ENCODE results near the gene SPTBN1. TPM values are rescaled to one million over a fixed set of nuclear protein-coding genes. Genes with fewer than 3 reads are reported as not detected.
"Not testable (repeated sequence)": the region's sequence is repeated elsewhere in the genome, so short reads cannot be mapped to it uniquely, and the experiment has no call there.

The SPTBN1 gene
- total RNA-seq, 1 experiment from 2014 or later = 88.8 TPM

DNA sequence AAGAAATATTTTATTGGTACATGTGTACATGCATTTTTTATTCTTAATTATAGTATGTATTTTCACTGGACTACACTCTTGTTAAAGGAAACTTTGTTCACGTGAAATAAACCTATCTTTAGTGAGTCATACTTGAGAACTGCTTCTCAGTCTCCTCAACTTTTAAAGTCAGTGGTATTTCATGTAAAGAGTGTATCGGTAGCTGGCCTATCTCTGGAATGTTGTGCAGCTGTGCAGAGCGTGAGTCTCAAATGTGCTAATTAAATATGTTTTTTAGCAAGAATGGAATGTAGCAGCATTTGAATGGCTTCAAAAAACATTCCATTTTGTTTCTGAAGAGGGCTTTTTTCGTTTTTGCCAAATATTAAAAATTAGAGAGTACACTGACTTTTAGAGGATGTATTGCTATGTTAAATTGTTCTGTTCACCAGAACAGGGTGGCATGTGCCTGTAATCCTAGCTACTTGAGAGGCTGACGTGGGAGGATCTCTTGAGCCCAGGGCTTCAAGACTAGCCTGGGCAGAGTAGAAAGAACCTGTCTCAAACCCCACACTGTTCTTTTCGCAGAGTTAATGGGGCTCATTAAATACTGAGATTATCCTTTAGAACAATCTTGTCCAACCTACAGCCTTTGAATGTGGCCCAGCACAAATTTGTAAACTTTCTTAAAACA, 14.3 kb downstream of the SPTBN1 start:
- DNase-seq (ENCODE audit: low read depth) = peak; percentile 60

DNA sequence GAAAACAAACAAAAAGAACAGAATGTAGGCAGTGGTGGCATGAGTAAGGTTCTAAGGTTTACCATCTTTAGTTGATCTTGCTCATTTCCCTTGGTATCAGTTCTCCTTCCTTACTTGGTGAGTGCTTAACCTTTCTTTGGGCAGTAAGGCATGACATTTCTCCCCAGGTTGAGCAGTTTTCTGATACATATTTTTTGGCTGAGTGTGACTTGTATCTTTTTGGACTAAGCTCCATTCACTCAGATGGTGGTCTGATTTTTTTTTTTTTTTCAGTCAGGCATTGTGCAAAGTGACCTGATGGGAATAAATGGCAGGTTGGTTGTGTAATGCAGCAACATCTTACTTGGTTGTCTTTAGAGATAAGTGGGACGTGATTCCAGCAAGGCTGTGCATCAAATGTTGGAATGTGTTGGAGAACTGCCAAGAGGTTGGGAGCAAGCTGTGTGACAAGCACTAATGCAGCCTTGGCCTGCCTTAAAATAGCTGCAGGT, 15.1 kb downstream of the SPTBN1 start:
- peak; percentile 89 for DNase-seq (ENCODE audit: low read depth)

DNA sequence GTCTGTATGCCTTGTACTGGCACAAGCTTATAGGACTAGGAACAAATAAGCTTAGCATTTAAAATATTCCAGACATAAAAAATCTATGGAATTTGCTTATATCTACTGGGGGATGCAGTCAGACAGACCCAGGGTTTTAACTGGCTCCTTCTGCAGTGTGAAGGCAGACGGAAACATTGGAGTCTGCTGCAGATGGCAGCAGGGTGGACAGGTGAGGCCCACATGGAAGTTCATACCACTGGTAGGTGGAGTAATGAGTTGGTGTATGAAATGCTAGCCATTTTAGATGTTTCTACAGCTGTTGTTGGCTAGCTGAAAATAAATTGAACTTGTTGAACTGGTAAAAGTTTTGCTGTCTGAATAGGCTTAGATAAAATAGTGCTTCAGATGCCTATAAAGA, 17.7 kb downstream of the SPTBN1 start:
- no peak for DNase-seq (ENCODE audit: low read depth)

DNA sequence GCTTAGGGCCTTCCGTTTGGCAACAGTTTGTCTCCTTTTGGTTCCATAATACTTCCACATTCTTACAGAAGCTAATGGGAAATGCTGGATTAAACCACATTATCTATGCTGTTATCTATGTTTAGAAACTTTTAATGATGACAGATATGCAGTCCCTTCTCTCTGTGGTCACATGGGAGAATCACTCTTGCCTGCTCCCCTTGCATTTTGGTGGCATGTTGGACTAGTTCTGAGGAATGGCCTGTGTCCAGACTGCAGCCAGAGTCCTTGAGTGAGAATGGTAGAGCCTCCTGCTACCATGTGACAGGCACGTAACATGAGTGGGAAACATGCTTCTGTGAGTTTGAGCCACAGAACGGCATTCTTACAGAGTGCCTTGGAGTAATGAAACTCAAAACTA, 19.2 kb downstream of the SPTBN1 start:
- no peak for DNase-seq (ENCODE audit: low read depth)

DNA sequence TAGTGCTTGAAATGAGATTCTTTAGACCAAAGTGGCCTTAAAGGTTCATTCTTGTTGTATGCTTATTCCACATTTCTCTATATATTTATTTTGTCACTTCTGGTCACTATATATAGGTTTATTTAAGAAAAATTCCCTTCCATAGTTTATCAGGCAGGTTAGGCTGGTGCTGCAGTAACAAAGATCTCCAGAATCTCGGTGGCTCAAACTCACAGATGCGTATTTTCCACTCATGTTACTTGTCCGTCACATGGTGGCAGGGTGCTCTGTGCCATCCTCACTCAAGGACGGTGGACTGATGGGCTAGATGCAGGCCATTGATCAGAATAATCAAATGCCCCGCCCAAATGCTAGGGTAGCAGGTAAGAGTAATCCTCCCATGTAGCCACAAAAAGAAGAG, 19.8 kb downstream of the SPTBN1 start:
- no peak for DNase-seq (ENCODE audit: low read depth)

DNA sequence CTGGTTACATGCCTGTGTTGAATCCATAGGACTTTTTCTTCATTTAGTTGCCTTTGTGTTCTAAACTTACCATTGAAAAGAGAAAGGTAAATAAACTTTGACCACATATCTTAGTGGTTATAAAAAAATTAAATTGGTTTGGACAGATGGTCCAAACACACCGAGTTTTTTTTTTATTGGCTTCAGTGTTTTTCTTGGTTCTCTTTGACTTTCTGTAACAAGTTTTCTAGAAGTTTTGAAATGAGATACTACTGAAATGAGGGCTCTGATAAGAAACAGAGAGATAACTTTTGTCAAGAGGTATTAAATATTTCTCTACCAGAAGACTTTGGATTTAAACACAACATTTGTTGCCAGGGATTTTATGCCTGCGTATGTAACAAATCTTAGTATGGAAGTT, 20.7 kb downstream of the SPTBN1 start:
- DNase-seq (ENCODE audit: low read depth) = no peak

DNA sequence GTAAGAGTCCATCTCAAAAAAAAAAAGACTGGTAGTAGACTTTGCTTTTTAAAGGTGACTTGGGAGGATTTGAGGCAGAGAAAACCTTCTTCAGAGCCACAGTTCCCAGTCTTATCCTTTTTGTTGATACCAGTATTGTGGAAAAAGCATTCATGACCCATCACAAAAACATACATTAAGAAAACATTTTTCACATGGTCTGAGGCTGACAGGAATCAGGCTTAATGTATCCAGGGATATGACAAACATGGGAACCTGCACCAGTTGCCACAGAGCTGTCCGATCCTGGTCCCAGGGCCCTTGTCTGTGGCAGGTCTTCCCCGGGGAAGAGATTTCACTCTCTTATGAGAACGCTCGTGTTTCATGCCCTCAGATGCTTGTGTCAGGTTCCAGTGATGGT, 21.8 kb downstream of the SPTBN1 start:
- no peak for DNase-seq (ENCODE audit: low read depth)

DNA sequence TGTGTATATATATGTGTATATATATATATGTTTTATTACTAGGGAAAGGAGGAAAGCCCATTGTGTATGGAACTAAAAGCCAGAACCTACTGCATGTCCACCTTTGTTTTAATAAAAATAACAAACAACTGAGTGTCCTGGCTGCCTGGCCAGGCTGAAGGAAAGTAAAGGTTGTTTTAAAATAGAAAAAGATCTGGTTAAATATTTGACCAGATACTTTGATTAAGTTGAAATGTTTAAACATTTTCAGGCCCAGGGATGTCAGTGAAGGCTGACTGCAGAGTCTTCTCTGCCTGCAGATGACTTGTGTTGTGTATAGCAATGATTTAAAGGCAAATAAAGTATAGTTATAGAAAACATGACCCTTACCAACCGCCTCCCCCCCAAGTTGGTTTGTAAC, 22.8 kb downstream of the SPTBN1 start:
- DNase-seq (ENCODE audit: low read depth) = no peak

DNA sequence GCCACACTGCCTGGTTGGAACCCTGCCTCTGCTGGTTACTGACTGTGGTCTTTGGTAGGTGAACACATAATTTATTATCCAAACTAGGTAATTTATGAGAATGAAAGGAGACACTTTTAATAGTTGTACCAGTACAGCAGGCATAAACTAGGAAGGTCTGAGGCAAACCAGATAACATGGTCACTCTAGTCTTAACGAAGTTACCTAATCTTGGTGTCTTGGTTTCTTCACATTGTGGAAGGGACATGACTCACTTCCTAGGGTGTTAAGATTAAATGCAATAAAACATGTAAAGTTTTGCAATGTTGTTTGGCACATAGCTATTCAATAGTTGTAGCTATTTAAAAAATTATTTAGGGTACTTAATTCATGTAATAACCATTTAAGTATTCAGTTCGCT, 23.3 kb downstream of the SPTBN1 start:
- DNase-seq (ENCODE audit: low read depth) = peak; percentile 76

DNA sequence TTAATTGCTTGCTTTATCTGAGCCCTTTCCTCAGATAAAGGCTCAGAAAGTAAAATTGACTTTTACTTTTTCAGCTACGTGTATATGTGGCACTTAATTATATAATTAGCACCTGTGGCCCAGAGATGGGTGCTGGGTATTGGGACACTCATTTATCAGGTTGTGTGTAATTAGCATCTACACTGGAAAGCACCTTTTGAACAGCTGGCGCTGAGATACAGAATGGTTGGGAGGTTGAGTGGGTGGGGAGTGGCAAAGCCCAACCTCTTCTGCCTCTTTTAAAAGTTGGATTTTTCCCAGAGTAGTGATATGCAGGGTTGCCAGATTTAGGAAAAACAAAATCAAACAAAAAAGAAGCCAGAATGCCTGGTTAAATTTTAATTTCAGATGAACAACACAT, 23.9 kb downstream of the SPTBN1 start:
- no peak for DNase-seq (ENCODE audit: low read depth)

DNA sequence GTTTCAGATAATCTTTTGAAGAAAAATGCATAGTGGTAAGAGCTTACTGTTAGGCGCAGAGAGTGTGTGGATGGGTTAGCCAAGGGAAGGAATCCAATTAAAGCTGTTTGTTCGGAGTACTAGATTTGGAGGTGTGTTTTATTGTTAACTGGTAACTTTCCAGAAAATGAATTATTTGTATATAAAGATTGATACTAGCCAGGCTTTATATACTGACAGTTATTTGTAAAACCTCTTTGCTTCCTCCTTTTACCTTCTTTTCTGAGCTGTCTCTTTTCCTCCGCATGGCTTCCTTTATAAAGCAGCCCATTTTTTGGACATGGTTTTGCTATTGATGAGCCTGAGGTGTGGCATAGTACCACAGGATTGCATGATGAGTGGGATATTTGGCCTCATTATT, 25.6 kb downstream of the SPTBN1 start:
- DNase-seq (ENCODE audit: low read depth) = no peak

DNA sequence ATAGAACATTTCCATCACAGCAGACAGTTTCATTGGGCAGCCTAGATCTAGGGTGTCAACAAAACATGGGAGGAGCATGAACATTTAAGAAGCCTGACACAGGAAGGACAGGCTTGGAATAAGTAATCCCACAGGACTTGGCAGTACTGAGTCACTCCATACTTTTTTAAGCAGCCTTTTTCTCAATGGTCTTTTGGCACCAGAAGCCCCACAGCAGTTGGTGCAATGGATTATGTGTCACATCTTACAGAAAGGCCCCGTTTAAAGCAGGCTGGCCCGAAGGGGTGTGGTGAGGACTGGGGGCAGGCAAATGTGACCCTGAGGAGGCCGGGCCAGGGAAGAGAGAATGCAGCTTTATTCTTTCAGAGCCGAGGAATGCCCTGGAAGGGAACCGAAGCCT, 26.6 kb downstream of the SPTBN1 start:
- peak; percentile 94 for DNase-seq (ENCODE audit: low read depth)

DNA sequence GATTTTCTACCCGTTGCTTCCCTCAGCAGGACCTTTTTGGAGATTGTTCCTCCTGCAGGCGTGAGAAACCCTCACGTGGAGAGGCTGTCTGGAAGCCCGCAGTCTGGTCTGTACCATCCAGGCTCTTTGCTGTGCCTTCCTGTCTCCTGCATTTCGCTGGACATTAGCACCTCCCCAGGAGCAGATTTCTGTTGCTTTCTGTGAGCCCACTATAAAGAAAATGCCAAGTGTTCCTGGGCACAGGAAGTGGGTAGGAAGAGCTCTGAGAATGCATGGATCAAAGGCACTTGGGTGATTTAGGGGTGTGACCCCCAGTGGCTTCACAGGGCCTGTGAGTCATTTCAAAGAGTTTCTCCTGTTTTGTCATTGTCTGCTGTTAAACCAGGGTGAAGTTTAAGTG, 27.3 kb downstream of the SPTBN1 start:
- DNase-seq (ENCODE audit: low read depth) = peak; percentile 93

DNA sequence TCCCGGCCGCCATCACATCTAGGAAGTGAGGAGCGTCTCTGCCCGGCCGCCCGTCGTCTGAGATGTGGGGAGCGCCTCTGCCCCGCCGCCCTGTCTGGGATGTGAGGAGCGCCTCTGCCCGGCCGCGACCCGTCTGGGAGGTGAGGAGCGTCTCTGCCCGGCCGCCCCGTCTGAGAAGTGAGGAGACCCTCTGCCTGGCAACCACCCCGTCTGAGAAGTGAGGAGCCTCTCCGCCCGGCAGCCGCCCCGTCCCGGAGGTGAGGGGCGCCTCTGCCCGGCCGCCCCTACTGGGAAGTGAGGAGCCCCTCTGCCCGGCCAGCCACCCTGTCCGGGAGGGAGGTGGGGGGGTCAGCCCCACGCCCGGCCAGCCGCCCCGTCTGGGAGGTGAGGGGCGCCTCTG, 29.6 kb downstream of the SPTBN1 start:
- not testable (repeated sequence) for DNase-seq (ENCODE audit: low read depth)

DNA sequence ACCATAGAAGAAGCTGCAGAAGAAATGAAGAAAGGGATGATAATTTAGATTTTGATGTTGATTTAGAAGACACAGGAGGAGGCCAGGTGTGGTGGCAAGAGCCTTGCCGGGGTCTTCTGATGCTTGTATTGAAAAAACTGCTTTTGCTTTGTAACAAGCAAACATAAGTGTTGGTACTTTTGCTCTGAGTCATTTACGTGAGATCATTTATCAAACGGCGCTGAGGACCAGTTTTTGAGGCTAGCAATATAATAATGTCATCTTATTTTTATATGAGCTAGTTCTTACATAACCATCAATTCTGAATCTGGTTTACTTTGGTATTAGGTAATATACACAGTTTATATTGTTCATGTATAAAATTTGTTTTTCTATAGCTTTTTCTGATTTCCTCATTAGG, 30.6 kb downstream of the SPTBN1 start:
- DNase-seq (ENCODE audit: low read depth) = no peak

DNA sequence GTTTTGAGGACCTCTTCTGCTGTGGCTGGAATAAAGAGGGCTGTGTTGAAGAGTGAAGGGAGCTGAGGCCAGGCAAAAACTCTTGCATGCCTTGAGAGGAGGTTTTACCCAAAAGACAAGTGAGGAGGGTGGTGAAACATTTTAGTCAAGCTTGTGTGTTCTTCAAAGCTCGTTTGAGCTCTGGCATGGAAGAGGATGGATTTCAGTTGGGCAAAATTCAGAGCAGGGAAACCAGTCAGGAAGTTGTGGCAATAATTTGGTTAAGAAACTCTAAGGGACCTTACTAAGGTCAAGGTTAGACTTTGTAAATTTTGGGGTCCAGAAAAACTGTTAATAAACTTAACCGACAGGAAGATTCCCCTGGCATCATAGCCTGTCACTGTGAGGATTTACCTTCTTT, 34.7 kb downstream of the SPTBN1 start:
- DNase-seq (ENCODE audit: low read depth) = no peak

DNA sequence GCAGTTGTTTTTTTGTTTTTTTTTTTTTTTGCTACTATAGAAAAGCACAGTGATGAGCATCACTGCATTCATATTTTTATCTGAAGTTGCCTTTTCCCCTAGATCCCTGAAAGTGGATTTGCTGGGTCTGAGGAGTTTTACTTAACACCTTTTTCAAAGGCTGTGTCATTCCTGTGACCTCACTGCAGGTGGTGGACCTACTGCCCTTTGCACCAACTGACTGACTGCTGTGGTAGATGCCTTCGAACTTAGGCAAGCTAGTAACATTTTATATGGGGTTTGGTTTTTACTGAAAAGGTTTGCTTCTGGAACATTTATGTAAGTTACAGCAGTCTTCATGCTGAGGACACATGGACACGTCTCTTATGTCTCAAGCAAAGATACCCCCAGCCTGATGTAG, 36.2 kb downstream of the SPTBN1 start:
- no peak for DNase-seq (ENCODE audit: low read depth)

DNA sequence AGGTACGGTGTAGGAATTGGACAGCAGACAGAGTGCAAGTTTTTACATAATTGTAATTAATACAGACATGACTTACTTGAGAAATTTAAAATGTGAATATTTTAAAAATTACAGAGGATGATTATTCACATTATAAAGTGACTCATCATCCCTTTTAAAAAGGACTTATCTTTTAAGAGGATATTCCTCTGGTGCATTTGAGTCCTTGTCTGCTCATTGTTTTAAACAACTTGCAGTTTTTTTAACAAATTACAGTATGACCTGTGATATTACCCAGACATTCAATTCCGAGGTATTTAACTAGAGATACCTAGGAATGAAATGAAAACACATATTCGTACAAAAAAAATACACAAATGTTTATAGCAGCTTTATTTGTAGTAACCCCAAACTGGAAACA, 38.0 kb downstream of the SPTBN1 start:
- DNase-seq (ENCODE audit: low read depth) = no peak

DNA sequence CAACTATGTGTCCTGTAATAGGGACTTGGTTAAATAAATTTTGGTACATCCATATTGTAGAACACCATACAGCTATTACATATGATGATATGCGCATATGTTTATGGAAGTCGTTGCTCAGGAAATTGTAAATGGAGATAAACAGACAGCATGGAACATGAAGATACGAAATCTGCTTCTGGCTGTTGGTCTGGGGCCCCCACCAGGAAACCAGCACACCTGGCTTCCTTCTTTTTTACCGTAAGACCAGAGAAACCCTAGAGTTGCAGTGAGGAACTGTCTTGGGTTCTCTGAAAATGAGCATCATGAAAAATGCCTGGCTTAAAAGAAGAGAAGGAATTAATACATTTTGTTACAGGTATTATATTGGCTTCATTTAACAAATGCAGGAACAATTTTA, 40.8 kb downstream of the SPTBN1 start:
- no peak for DNase-seq (ENCODE audit: low read depth)

DNA sequence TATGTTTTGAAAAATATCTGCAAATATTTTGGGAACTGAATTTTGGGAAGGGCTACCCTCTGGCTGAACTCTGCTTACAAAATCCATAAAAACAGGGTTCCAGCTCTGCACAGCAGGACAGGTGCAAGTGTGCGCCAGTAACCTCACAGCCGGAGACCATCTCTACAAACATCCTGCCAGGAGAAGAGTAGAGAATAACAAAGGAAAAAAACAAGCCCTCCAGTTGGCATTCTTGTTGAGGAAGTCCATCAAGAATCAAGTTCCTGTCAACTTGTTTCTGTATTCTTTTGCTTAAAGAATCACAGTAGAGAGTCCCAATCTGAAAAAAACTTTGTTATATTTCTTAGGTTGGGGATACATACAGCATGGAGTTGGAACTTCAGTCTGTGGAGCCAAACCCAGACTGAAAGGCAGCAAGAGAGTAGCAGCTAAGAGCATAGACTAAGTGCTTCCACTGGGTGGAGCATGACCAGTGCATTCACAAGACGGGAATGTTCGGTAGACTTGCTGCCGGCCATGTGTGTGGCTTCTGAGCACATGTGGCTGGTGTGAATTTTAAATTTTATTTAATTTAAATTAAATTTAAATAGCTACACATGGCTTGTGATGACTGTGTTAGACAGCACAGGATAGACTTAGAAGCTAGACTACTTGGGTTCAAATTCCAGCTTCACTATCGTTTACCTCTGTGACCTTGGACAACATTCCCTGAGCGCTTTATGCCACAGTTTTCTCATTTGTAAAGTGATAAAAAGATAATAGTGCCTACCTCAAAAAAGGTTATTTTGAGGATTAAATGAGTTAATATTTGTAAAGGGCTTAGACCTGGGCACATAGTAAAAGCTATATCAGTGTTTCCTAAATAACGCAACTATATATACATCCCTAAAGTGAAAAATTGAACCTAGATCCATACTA, 41.9 kb downstream of the SPTBN1 start:
- no peak for DNase-seq (ENCODE audit: low read depth)

DNA sequence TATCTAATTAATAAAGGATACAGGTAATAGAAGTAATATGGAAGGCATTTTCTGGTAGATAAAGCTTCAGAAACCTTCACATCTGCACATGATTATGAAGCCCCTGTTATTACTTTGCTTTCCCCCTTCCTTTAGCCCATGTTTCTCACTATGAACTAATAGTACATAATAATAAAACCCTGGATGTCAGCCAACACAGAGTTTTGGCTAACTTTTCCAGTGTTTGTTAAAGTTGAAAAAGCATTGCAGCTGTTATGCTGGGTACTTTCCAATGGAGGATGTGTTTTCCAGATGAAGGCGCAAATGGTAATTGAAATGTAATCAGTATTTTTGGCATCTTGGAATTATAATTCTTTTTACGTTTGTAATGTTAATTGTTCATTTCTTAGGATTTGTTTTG, 43.5 kb downstream of the SPTBN1 start:
- no peak for DNase-seq (ENCODE audit: low read depth)

DNA sequence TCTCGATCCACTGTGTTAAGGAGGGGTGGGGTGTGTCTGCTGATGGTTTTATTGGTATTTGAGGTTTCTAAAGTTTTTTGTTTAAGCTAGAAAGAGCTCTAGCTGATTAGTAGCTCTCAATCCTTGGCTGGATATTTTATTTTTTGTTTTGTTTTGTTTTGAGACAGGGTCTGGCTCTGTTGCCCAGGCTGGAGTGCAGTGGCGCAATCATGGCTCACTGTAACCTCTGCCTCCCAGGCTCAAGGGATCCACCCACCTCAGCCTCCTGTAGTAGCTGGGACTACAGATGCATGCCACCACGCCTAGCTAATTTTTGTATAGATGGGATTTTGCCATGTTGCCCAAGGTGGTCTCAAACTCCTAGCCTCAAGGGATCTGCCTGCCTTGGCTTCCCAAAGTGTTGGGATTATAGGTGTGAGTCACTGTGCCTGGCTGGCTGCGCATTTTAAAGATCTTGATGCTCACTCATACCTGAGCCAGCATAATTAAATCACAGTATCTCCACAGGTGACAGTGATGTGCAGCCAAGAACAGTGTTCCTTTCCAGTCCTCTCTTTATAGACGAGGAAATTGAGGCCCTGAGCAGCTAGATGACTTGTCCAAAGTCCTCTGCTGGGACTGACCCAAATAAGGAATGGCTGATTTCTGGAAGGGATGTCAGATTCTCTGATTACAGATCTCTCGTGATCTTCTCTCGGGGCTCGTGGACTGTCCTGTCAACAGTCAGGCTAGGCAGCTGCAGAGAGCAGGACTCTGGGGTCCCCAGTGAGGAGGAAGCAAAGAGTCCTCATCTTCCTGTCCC, 44.5 kb downstream of the SPTBN1 start:
- DNase-seq (ENCODE audit: low read depth) = no peak

Measured in M059J (cell line).